CD8-positive, alpha-beta memory T cell (primary cell): Measurements from ENCODE around the gene PABPN1L. TPM values are rescaled to one million over a fixed set of nuclear protein-coding genes. Genes with fewer than 3 reads are reported as not detected.
A peak's percentile ranks its signal among the peaks of the same experiment; 100 is the strongest.

Experiments
- CTCF ChIA-PET: fragments of 350-600 bp; sonication (Branson Sonifier 250); formaldehyde crosslinking; loops from one replicate; lab custom pipeline; 2021; ENCODE audit warnings: antibody characterized with exemption; lab: Charles Lee
- POLR2A ChIA-PET: fragments of 350-600 bp; sonication (Branson Sonifier 250); formaldehyde crosslinking; loops from one replicate; lab custom pipeline; 2021; ENCODE audit warnings: antibody characterized with exemption; lab: Charles Lee
- DNase-seq, 5 donors: peaks; one replicate each; pipeline versions ENCODE4 v3.0.0 to v3.0.0-alpha.2; 2020 to 2022; ENCODE audit warnings: mixed read lengths in 1 of 5
- H3K27ac ChIP-seq: one replicate; pipeline ENCODE4 v1.7.0; 2013; ENCODE audit warnings: low read depth, mild to moderate bottlenecking, low read length, moderate library complexity
- H3K27me3 ChIP-seq: 2 replicates; pipeline ENCODE4 v1.7.0; 2013; ENCODE audit warnings: low read length, mild to moderate bottlenecking; ENCODE audit not compliant: insufficient read depth, poor library complexity, severe bottlenecking
- H3K36me3 ChIP-seq: 2 replicates; pipeline ENCODE4 v1.7.0; 2013; ENCODE audit warnings: mild to moderate bottlenecking, low read length, moderate library complexity; ENCODE audit not compliant: insufficient read depth
- H3K4me1 ChIP-seq: 2 replicates; pipeline ENCODE4 v1.7.0; 2013; ENCODE audit warnings: mild to moderate bottlenecking, low read length, moderate library complexity; ENCODE audit not compliant: insufficient read depth
- H3K4me3 ChIP-seq: 2 replicates; pipeline ENCODE4 v1.7.0; 2013; ENCODE audit warnings: mild to moderate bottlenecking, low read length
- H3K9me3 ChIP-seq: 2 replicates; pipeline ENCODE4 v1.7.0; 2013; ENCODE audit warnings: mild to moderate bottlenecking, low read length
- H3K27ac Mint-ChIP-seq, 8 donors: one replicate each; pipeline ENCODE4 v1.8.0; 2020 to 2021; ENCODE audit warnings: mixed read lengths in 8 of 8, mild to moderate bottlenecking in 6 of 8, inconsistent platforms in 3 of 8, moderate library complexity in 3 of 8
- H3K27me3 Mint-ChIP-seq, 2 donors: one replicate each; pipeline ENCODE4 v1.8.0; 2020 to 2021; ENCODE audit warnings: mixed read lengths in 2 of 2, mild to moderate bottlenecking in 1 of 2, moderate library complexity in 1 of 2
- H3K36me3 Mint-ChIP-seq, 3 donors: one replicate each; pipeline ENCODE4 v1.8.0; 2020 to 2021; ENCODE audit warnings: mixed read lengths in 3 of 3, inconsistent platforms in 1 of 3, mild to moderate bottlenecking in 1 of 3
- H3K4me1 Mint-ChIP-seq, 3 donors: one replicate each; pipeline ENCODE4 v1.8.0; 2020 to 2021; ENCODE audit warnings: mixed read lengths in 3 of 3, inconsistent platforms in 1 of 3, mild to moderate bottlenecking in 1 of 3
- H3K4me3 Mint-ChIP-seq, 7 donors: one replicate each; pipeline ENCODE4 v1.8.0; 2020 to 2021; ENCODE audit warnings: mixed read lengths in 7 of 7, mild to moderate bottlenecking in 6 of 7, moderate library complexity in 4 of 7, inconsistent platforms in 2 of 7
- H3K9me3 Mint-ChIP-seq, 5 donors: one replicate each; pipeline ENCODE4 v1.8.0; 2020 to 2022; ENCODE audit warnings: mixed read lengths in 5 of 5, mild to moderate bottlenecking in 3 of 5, moderate library complexity in 2 of 5, inconsistent platforms in 1 of 5
- polyA plus RNA-seq: library from polyadenylated mRNA; unstranded; fragments of 300-500 nt; fragmentation: Illumina TruSeq; gene quantifications from one replicate; pipeline ENCODE4 v1.2.3, GENCODE V29; 2021
- total RNA-seq, 2 experiments: library from RNA; stranded (reverse); gene quantifications; one replicate each; pipeline ENCODE4 v1.2.3, GENCODE V29; 2021

Gene PABPN1L
- total and polyA plus RNA-seq, 3 experiments from 2014 or later: not detected

DNA sequence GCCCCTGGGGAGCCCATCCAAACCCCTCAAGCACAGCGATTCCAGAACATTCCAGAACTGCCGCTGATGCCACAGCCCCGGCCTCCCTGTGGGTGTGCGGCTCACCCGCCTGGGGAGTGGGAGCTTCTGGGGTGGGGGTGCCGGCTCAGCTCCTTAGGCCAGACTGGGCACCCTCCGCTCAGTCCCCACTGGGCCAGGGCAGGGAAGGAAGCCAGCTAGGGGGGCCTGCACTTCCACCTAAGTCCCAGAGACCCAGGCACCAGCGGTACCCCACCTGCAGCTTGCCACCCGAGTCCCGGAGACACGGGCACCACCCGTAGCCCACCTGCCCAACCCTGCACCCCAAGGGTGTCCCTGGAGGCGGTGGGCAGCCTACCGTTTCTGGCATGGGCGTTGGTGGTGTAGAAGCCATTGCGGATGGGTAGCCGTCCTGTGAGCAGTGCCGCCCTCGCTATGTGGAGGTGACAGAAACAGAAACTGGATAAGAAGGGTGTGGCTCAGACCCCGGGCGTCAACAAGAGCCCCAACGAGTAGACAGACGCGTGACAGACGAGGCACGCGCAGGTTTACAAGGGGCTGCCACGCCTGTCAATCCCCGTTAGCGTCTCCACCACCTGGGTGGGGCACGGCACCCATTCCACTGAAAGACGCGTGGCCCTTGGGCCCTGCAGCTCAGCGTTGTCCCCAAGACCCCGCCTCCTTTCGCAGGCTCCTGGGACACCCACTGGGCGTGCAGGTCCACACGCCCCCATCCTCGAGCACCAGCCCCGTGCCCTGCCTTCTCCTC, 24.7 kb downstream of the PABPN1L start:
- Mint-ChIP-seq H3K36me3 (peaks cover 0 to 41% (median 3%) of the 10 kb centered on the region in 3 donors), H3K9me3 (no peaks in the 10 kb centered on the region), H3K4me3 (peak overlapping the region in 1 of 7 donors; percentile 27), H3K27ac (no peak overlapping the region), H3K27me3 (no peaks in the 10 kb centered on the region), H3K4me1 (peaks cover 0 to 7% (median 0%) of the 10 kb centered on the region in 3 donors)
- no peak overlapping the region for H3K4me3 ChIP-seq
- H3K9me3 ChIP-seq: no peaks in the 10 kb centered on the region
- ChIA-PET POLR2A (no interaction called here), CTCF (interaction anchor here (0.9 kb wide), 1 partner anchor 7 kb away, joined by 3 read pairs; no protein-coding TSS in a partner anchor)
- no peaks in the 10 kb centered on the region for H3K27me3 ChIP-seq
- no peak for DNase-seq
- H3K27ac ChIP-seq: no peak overlapping the region
- H3K36me3 ChIP-seq: no peaks in the 10 kb centered on the region
- H3K4me1 ChIP-seq: no peaks in the 10 kb centered on the region

GRCh38 chr16:88840600-88841215, 25.8 kb downstream of the PABPN1L start:
- no peaks in the 10 kb centered on the region for H3K4me1 ChIP-seq
- H3K9me3 ChIP-seq: no peaks in the 10 kb centered on the region
- POLR2A ChIA-PET: no interaction called here
- H3K4me3 ChIP-seq: no peak overlapping the region
- H3K27me3 ChIP-seq: no peaks in the 10 kb centered on the region
- no peaks in the 10 kb centered on the region for H3K36me3 ChIP-seq
- Mint-ChIP-seq H3K36me3 (peaks cover 0 to 36% (median 3%) of the 10 kb centered on the region in 3 donors), H3K9me3 (no peaks in the 10 kb centered on the region), H3K27me3 (no peaks in the 10 kb centered on the region), H3K4me3 (no peak overlapping the region), H3K4me1 (peaks cover 0 to 4% (median 0%) of the 10 kb centered on the region in 3 donors), H3K27ac (no peak overlapping the region)
- no peak for DNase-seq
- H3K27ac ChIP-seq: no peak overlapping the region
- CTCF ChIA-PET: interaction anchor here (0.9 kb wide), 1 partner anchor 8 kb away, joined by 3 read pairs; no protein-coding TSS in a partner anchor

DNA sequence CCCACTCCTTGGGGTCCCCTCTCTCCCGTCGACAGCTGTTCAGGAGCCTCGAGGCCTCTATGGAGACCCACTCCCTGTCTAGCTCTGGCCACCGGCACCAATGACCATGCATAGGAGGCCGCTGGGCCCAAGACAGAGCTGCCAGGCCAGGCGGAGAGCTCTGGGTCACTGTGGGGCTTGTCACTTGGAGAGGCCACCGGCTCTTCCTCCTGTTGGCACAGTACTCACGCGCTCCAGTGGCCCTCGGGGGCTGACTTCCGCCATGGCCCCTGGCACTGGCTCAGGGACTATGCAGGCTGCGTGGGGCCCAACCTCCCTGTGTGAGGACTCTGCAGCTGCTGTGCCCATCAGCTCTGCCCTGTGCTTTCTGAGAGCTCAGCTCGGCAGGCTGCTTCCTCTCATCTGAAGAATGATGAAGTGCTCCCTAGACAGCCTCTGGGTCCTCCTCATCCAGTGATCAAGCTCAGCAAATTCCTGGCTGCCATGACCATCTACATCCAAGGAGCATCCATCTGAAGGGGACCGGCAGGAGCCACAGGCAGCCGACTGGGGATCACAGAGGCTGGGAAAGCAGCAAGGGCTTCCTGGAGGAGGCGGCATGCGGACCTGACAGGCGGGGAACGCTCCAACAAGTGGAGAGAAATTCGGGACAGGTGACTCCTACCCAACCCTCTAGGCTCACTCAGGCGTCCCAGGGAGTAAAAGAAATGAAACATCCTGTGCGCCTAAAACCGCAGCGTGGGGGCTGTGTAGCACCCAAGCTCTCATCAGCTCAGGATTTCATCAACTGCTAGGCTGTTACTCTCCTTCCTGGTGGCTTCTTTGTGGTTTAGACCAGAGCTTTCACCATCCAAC, 26.5 kb downstream of the PABPN1L start:
- Mint-ChIP-seq H3K4me1 (peaks cover 0 to 4% (median 0%) of the 10 kb centered on the region in 3 donors), H3K27me3 (no peaks in the 10 kb centered on the region), H3K27ac (no peak overlapping the region), H3K4me3 (no peak overlapping the region), H3K36me3 (peaks cover 0 to 42% (median 3%) of the 10 kb centered on the region in 3 donors), H3K9me3 (no peaks in the 10 kb centered on the region)
- Histone ChIP-seq H3K4me3 (no peak overlapping the region), H3K27ac (no peak overlapping the region), H3K27me3 (no peaks in the 10 kb centered on the region), H3K4me1 (no peaks in the 10 kb centered on the region), H3K9me3 (no peaks in the 10 kb centered on the region), H3K36me3 (no peaks in the 10 kb centered on the region)
- DNase-seq: no peak
- CTCF ChIA-PET: interaction anchor here (0.8 kb wide), 1 partner anchor 17 kb away, joined by 4 read pairs; the partner anchor contains the start of genes GALNS and TRAPPC2L
- POLR2A ChIA-PET: interaction anchor here (0.9 kb wide), 1 partner anchor 25 kb away, joined by 3 read pairs; no protein-coding TSS in a partner anchor

GRCh38 chr16:88839026-88839529, 27.4 kb downstream of the PABPN1L start:
- no peak overlapping the region for H3K4me3 Mint-ChIP-seq
- POLR2A ChIA-PET: no interaction called here

DNA sequence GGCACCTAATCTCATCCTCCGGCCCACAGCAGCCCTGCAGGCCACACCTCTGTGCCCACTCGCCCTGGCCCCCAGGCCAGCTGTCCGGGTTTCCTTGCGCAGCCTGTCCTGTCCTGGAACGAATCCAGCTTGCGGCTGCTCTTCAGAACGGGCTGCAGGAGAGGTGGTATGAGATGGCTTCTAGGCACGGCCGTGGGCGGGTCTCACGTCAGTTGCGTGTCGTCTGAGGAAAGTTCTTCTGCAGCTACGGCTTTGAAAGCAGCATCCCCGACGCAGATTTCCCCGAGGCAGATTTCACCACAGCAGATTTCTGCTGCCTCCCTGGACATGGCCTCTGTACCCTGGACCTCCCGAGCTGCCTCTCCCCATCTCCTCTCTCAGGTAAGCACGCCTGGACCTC, 27.9 kb downstream of the PABPN1L start:
- Mint-ChIP-seq H3K27me3 (no peaks in the 10 kb centered on the region), H3K4me1 (peaks cover 0 to 4% (median 0%) of the 10 kb centered on the region in 3 donors), H3K4me3 (no peak overlapping the region), H3K9me3 (no peaks in the 10 kb centered on the region), H3K27ac (no peak overlapping the region), H3K36me3 (peaks cover 0 to 43% (median 3%) of the 10 kb centered on the region in 3 donors)
- Histone ChIP-seq H3K27ac (no peak overlapping the region), H3K9me3 (no peaks in the 10 kb centered on the region), H3K4me3 (no peak overlapping the region), H3K27me3 (no peaks in the 10 kb centered on the region), H3K4me1 (no peaks in the 10 kb centered on the region), H3K36me3 (no peaks in the 10 kb centered on the region)
- DNase-seq: no peak
- POLR2A ChIA-PET: no interaction called here
- CTCF ChIA-PET: no interaction called here

More at GRCh38 chr16:88839026-88839529, 27.4 kb downstream of the PABPN1L start:
- Mint-ChIP-seq H3K27me3 (no peaks in the 10 kb centered on the region), H3K9me3 (no peaks in the 10 kb centered on the region), H3K36me3 (peaks cover 0 to 42% (median 3%) of the 10 kb centered on the region in 3 donors), H3K27ac (no peak overlapping the region), H3K4me1 (peaks cover 0 to 4% (median 0%) of the 10 kb centered on the region in 3 donors)
- Histone ChIP-seq H3K27me3 (no peaks in the 10 kb centered on the region), H3K4me1 (no peaks in the 10 kb centered on the region), H3K27ac (no peak overlapping the region), H3K36me3 (no peaks in the 10 kb centered on the region), H3K4me3 (no peak overlapping the region), H3K9me3 (no peaks in the 10 kb centered on the region)
- CTCF ChIA-PET: no interaction called here
- no peak for DNase-seq

- H3K4me1 Mint-ChIP-seq: no peaks in the 10 kb centered on the region
- H3K27ac Mint-ChIP-seq: no peak overlapping the region
- Histone ChIP-seq H3K4me1 (no peaks in the 10 kb centered on the region), H3K27me3 (no peaks in the 10 kb centered on the region), H3K4me3 (no peak overlapping the region), H3K36me3 (no peaks in the 10 kb centered on the region), H3K27ac (no peak overlapping the region), H3K9me3 (no peaks in the 10 kb centered on the region)
- H3K4me3 Mint-ChIP-seq: no peak overlapping the region
- H3K36me3 Mint-ChIP-seq: peaks cover 0 to 36% (median 3%) of the 10 kb centered on the region in 3 donors
- CTCF ChIA-PET: no interaction called here
- DNase-seq: no peak
- no peaks in the 10 kb centered on the region for H3K27me3 Mint-ChIP-seq
- no peaks in the 10 kb centered on the region for H3K9me3 Mint-ChIP-seq
- POLR2A ChIA-PET: no interaction called here
Observed at GRCh38 chr16:88837806-88838205, 28.7 kb downstream of the PABPN1L start.

- Histone ChIP-seq H3K27me3 (no peaks in the 10 kb centered on the region), H3K27ac (no peak overlapping the region), H3K4me3 (no peak overlapping the region), H3K36me3 (no peaks in the 10 kb centered on the region), H3K4me1 (no peaks in the 10 kb centered on the region), H3K9me3 (no peaks in the 10 kb centered on the region)
- no peaks in the 10 kb centered on the region for H3K27me3 Mint-ChIP-seq
- no peaks in the 10 kb centered on the region for H3K9me3 Mint-ChIP-seq
- H3K4me3 Mint-ChIP-seq: no peak overlapping the region
- POLR2A ChIA-PET: no interaction called here
- H3K36me3 Mint-ChIP-seq: peaks cover 0 to 33% (median 3%) of the 10 kb centered on the region in 3 donors
- CTCF ChIA-PET: no interaction called here
- H3K27ac Mint-ChIP-seq: no peak overlapping the region
- DNase-seq: no peak
- no peaks in the 10 kb centered on the region for H3K4me1 Mint-ChIP-seq
Observed at GRCh38 chr16:88836791-88837190, 29.7 kb downstream of the PABPN1L start.
